Right lobe of liver (tissue), 4 donors: ENCODE data around the gene CACNA2D3.

Experiments used
- CTCF ChIP-seq, 4 donors: fragments of 200-600 bp in 3 of 4; fragments of 450-650 bp in 1 of 4; IDR thresholded peaks; one replicate each; pipeline versions ENCODE4 v1.5.1 to v1.8.0; 2016 to 2022; ENCODE audit warnings: antibody characterized with exemption in 4 of 4, mild to moderate bottlenecking in 2 of 4
- POLR2A ChIP-seq: fragments of 450-650 bp; IDR thresholded peaks from one replicate; pipeline ENCODE4 v1.6.1; 2017; ENCODE audit warnings: antibody characterized with exemption, mild to moderate bottlenecking
- donor health status: DM: no; HTN: no; CAD: no.
- donor health status: DM: no; HTN: no; CAD: no.
- donor health status: DM: no; HTN: yes; CAD: no.

GRCh38 chr3:54761637-54762036, 639.3 kb downstream of the CACNA2D3 start:
- TF ChIP-seq POLR2A = no peak
- TF ChIP-seq CTCF (IDR thresholded peaks at IDR 0.05) = no peak
